H9 (cell line): ENCODE results near the gene NEAT1. TPM values are rescaled to one million over a fixed set of nuclear protein-coding genes. Genes with fewer than 3 reads are reported as not detected.

Experiments
- DNase-seq: peaks from one replicate; pipeline ENCODE4 v3.0.0-alpha.2; 2017
- H2AFZ ChIP-seq: one replicate; pipeline ENCODE4 v1.6.1; 2013; ENCODE audit warnings: mild to moderate bottlenecking, low read length, control low read depth, moderate library complexity
- H2AK5ac ChIP-seq: 2 replicates; pipeline ENCODE4 v1.6.1; 2013; ENCODE audit warnings: low read length, control low read depth, mixed read lengths; ENCODE audit not compliant: insufficient read length
- H2BK120ac ChIP-seq: one replicate; pipeline ENCODE4 v1.6.1; 2013; ENCODE audit warnings: low read depth, mild to moderate bottlenecking, low read length, control low read depth, inconsistent platforms; ENCODE audit not compliant: poor library complexity, severe bottlenecking
- H2BK12ac ChIP-seq: 2 replicates; pipeline ENCODE4 v1.6.1; 2013; ENCODE audit warnings: low read length, control low read depth, mixed read lengths, low read depth; ENCODE audit not compliant: insufficient read length
- H2BK15ac ChIP-seq: 2 replicates; pipeline ENCODE4 v1.6.1; 2013; ENCODE audit warnings: low read depth, low read length, control low read depth
- H2BK20ac ChIP-seq: one replicate; pipeline ENCODE4 v1.6.1; 2013; ENCODE audit warnings: low read depth, mild to moderate bottlenecking, low read length, control low read depth, inconsistent platforms; ENCODE audit not compliant: poor library complexity, severe bottlenecking
- H2BK5ac ChIP-seq: 2 replicates; pipeline ENCODE4 v1.6.1; 2013; ENCODE audit warnings: low read length, control low read depth, mixed read lengths; ENCODE audit not compliant: insufficient read length
- H3K14ac ChIP-seq: 2 replicates; pipeline ENCODE4 v1.6.1; 2013; ENCODE audit warnings: low read length, control low read depth; ENCODE audit not compliant: insufficient read depth
- H3K18ac ChIP-seq: 2 replicates; pipeline ENCODE4 v1.6.1; 2013; ENCODE audit warnings: low read depth, mild to moderate bottlenecking, mixed read lengths, low read length, control low read depth; ENCODE audit not compliant: insufficient read length
- H3K23ac ChIP-seq: 2 replicates; pipeline ENCODE4 v1.6.1; 2013; ENCODE audit warnings: low read length, control low read depth, mixed read lengths, low read depth; ENCODE audit not compliant: insufficient read length
- H3K23me2 ChIP-seq: 2 replicates; pipeline ENCODE4 v1.6.1; 2013; ENCODE audit warnings: low read depth, mild to moderate bottlenecking, mixed read lengths, low read length, control low read depth; ENCODE audit not compliant: insufficient read length, poor library complexity, severe bottlenecking
- H3K27ac ChIP-seq: 2 replicates; pipeline ENCODE4 v1.5.1; 2013; ENCODE audit warnings: low read length, control low read depth, mixed read lengths, low read depth; ENCODE audit not compliant: insufficient read length
- H3K27me3 ChIP-seq: 2 replicates; pipeline ENCODE4 v1.6.1; 2013; ENCODE audit warnings: low read length, control low read depth, inconsistent platforms; ENCODE audit not compliant: insufficient read depth
- H3K4ac ChIP-seq: 2 replicates; pipeline ENCODE4 v1.6.1; 2013; ENCODE audit warnings: low read depth, mild to moderate bottlenecking, control low read depth, inconsistent platforms, low read length, moderate library complexity
- H3K4me1 ChIP-seq: 2 replicates; pipeline ENCODE4 v1.6.1; 2013; ENCODE audit warnings: low read length, control low read depth, inconsistent platforms; ENCODE audit not compliant: insufficient read depth
- H3K4me2 ChIP-seq: 2 replicates; pipeline ENCODE4 v1.6.1; 2013; ENCODE audit warnings: low read length, control low read depth, mixed read lengths; ENCODE audit not compliant: insufficient read length, insufficient read depth
- H3K56ac ChIP-seq: 2 replicates; pipeline ENCODE4 v1.6.1; 2013; ENCODE audit warnings: low read depth, mild to moderate bottlenecking, mixed read lengths, low read length, control low read depth; ENCODE audit not compliant: insufficient read length
- H3K79me1 ChIP-seq: 2 replicates; pipeline ENCODE4 v1.6.1; 2013; ENCODE audit warnings: low read depth, mild to moderate bottlenecking, moderate library complexity, low read length, control low read depth, inconsistent platforms; ENCODE audit not compliant: insufficient read depth, poor library complexity, severe bottlenecking
- H3K79me2 ChIP-seq: 2 replicates; pipeline ENCODE4 v1.6.1; 2013; ENCODE audit warnings: low read length, control low read depth, inconsistent platforms; ENCODE audit not compliant: insufficient read depth
- H3K9ac ChIP-seq: 2 replicates; pipeline ENCODE4 v1.6.1; 2013; ENCODE audit warnings: low read length, control low read depth, mixed read lengths; ENCODE audit not compliant: insufficient read length; ENCODE audit errors: extremely low read depth
- H3K9me3 ChIP-seq: one replicate; pipeline ENCODE4 v1.6.1; 2013; ENCODE audit warnings: low read depth, low read length, inconsistent platforms; ENCODE audit not compliant: control insufficient read depth
- H3T11ph ChIP-seq: one replicate; pipeline ENCODE4 v1.6.1; 2013; ENCODE audit warnings: mild to moderate bottlenecking, low read length, control low read depth, inconsistent platforms
- H4K20me1 ChIP-seq: one replicate; pipeline ENCODE4 v1.6.1; 2013; ENCODE audit not compliant: control insufficient read depth, insufficient read length, insufficient read depth
- H4K5ac ChIP-seq: 2 replicates; pipeline ENCODE4 v1.6.1; 2013; ENCODE audit warnings: low read depth, mild to moderate bottlenecking, mixed read lengths, low read length, control low read depth; ENCODE audit not compliant: insufficient read length
- H4K8ac ChIP-seq: replicated peaks from 2 replicates; pipeline ENCODE4 v1.6.1; 2013; ENCODE audit warnings: low read length, control low read depth, mixed read lengths, low read depth; ENCODE audit not compliant: insufficient read length
- H4K91ac ChIP-seq: 2 replicates; pipeline ENCODE4 v1.6.1; 2013; ENCODE audit warnings: low read depth, mild to moderate bottlenecking, moderate library complexity, mixed read lengths, low read length, control low read depth; ENCODE audit not compliant: insufficient read length
- H3K27ac Mint-ChIP-seq, 3 experiments: 2 replicates in 2 of 3; 3 replicates in 1 of 3; pipeline ENCODE4 v1.8.0; 2020 to 2021; ENCODE audit warnings: mixed read lengths in 3 of 3, mild to moderate bottlenecking in 1 of 3, moderate library complexity in 1 of 3
- H3K27me3 Mint-ChIP-seq: 2 replicates; pipeline ENCODE4 v1.8.0; 2021; ENCODE audit warnings: low read depth, mild to moderate bottlenecking, moderate library complexity, mixed read lengths
- H3K36me3 Mint-ChIP-seq, 3 experiments: 2 replicates in 2 of 3; 3 replicates in 1 of 3; pipeline ENCODE4 v1.8.0; 2020 to 2021; ENCODE audit warnings: low read depth in 3 of 3, mixed read lengths in 3 of 3; ENCODE audit not compliant: insufficient read depth in 1 of 3
- H3K4me1 Mint-ChIP-seq, 2 experiments: 2 replicates each; pipeline ENCODE4 v1.8.0; 2020; ENCODE audit warnings: mixed read lengths in 2 of 2
- H3K4me3 Mint-ChIP-seq, 2 experiments: 2 replicates in 1 of 2; 3 replicates in 1 of 2; pipeline ENCODE4 v1.8.0; 2020 to 2021; ENCODE audit warnings: mild to moderate bottlenecking in 2 of 2, mixed read lengths in 2 of 2, moderate library complexity in 1 of 2
- H3K9me3 Mint-ChIP-seq, 2 experiments: 2 replicates in 1 of 2; 3 replicates in 1 of 2; pipeline ENCODE4 v1.8.0; 2020; ENCODE audit warnings: mild to moderate bottlenecking in 2 of 2, mixed read lengths in 2 of 2, moderate library complexity in 1 of 2
- WGBS: extraction: QIAGEN DNeasy Blood & Tissue Kit; methylation state at CpG from one replicate; pipeline ENCODE4 v1.1.7; 2013; ENCODE audit warnings: missing lambda C conversion rate, low lambda C conversion rate, mixed read lengths; ENCODE audit not compliant: insufficient read length; ENCODE audit errors: extremely low coverage; 5-methylcytosine and 5-hydroxymethylcytosine counted together
- total RNA-seq: library from RNA; stranded (reverse); gene quantifications from 2 replicates; pipeline ENCODE4 v1.2.1, GENCODE V29; 2021
- TF ChIP-seq, protein P1 (sequence below): fragments of 200-600 bp; sonication (generic); conservative IDR thresholded peaks from 3 replicates; pipeline ENCODE4 v1.8.0; 2021; ENCODE audit warnings: antibody characterized with exemption, mild to moderate bottlenecking

NEAT1 gene
- total RNA-seq, 1 experiment from 2014 or later = 12.7 TPM

DNA sequence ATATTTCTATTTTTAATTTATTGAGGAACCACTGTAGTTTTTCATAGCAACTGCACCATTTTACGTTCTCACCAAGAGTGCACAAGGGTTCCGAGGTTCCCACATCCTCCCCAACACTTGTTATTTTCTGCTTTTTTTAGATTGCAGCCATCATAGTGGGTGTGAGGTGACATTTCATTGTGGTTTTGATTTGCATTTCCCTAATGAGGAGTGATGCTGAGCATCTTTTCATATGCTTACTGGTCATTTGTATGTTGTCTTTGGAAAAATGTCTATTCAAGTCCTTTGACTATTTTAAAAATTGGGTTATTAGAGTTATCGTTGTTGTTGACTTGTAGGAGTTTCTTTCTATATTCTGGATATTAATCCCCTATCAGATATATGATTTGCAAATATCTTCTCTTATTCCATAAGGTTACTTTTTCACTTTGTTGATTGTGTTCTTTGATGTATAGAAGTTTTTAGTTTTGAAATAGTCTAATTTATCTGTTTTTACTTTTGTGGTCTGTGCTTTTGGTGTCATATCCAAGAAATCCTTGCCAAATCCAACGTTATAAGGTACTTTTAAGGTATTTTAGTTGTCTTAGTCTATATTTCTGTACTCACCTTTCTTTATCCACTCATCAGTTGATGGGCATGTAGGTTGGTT lies 9.0 kb downstream of the NEAT1 start:
- Histone ChIP-seq H2BK15ac (no peak overlapping the region), H2BK12ac (no peak overlapping the region), H2BK20ac (no peak overlapping the region), H3K18ac (no peak overlapping the region), H3K9me3 (no peaks in the 10 kb centered on the region), H4K20me1 (no peaks in the 10 kb centered on the region), H3K4me1 (peaks cover 9% of the 10 kb centered on the region; the same call in 1 of the 2 replicates), H3K27ac (no peak overlapping the region), H3K56ac (no peak overlapping the region), H3K23me2 (no peaks in the 10 kb centered on the region), H3K79me1 (no peaks in the 10 kb centered on the region), H3K14ac (no peak overlapping the region), H3K4ac (no peak overlapping the region), H2BK5ac (no peak overlapping the region), H3K23ac (no peak overlapping the region), H2BK120ac (no peak overlapping the region), H3K79me2 (no peaks in the 10 kb centered on the region; the same call in 1 of the 2 replicates), H4K5ac (no peak overlapping the region), H4K91ac (no peak overlapping the region), H3K27me3 (no peaks in the 10 kb centered on the region), H3K4me2 (no peak overlapping the region), H2AFZ (no peak overlapping the region), H2AK5ac (no peak overlapping the region), H3T11ph (no peak overlapping the region), H4K8ac (no peak overlapping the region), H3K9ac (no peak overlapping the region)
- H3K27ac Mint-ChIP-seq = no peak overlapping the region
- peaks cover 31 to 32% of the 10 kb centered on the region in 2 experiments for H3K4me1 Mint-ChIP-seq
- H3K36me3 Mint-ChIP-seq = no peaks in the 10 kb centered on the region
- DNase-seq = no peak
- no CpG with 5 or more reads among the region's 4 CpGs for WGBS
- TF ChIP-seq, protein P1, sequence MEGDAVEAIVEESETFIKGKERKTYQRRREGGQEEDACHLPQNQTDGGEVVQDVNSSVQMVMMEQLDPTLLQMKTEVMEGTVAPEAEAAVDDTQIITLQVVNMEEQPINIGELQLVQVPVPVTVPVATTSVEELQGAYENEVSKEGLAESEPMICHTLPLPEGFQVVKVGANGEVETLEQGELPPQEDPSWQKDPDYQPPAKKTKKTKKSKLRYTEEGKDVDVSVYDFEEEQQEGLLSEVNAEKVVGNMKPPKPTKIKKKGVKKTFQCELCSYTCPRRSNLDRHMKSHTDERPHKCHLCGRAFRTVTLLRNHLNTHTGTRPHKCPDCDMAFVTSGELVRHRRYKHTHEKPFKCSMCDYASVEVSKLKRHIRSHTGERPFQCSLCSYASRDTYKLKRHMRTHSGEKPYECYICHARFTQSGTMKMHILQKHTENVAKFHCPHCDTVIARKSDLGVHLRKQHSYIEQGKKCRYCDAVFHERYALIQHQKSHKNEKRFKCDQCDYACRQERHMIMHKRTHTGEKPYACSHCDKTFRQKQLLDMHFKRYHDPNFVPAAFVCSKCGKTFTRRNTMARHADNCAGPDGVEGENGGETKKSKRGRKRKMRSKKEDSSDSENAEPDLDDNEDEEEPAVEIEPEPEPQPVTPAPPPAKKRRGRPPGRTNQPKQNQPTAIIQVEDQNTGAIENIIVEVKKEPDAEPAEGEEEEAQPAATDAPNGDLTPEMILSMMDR = no peak
- H3K27me3 Mint-ChIP-seq = no peaks in the 10 kb centered on the region
- no peak overlapping the region for H3K4me3 Mint-ChIP-seq
- H3K9me3 Mint-ChIP-seq = no peaks in the 10 kb centered on the region
